ENCODE data around the gene CALHM3. TPM values are rescaled to one million over a fixed set of nuclear protein-coding genes. Genes with fewer than 3 reads are reported as not detected.

The CALHM3 gene
- total RNA-seq, 3 donors from 2014 or later: not detected

DNA sequence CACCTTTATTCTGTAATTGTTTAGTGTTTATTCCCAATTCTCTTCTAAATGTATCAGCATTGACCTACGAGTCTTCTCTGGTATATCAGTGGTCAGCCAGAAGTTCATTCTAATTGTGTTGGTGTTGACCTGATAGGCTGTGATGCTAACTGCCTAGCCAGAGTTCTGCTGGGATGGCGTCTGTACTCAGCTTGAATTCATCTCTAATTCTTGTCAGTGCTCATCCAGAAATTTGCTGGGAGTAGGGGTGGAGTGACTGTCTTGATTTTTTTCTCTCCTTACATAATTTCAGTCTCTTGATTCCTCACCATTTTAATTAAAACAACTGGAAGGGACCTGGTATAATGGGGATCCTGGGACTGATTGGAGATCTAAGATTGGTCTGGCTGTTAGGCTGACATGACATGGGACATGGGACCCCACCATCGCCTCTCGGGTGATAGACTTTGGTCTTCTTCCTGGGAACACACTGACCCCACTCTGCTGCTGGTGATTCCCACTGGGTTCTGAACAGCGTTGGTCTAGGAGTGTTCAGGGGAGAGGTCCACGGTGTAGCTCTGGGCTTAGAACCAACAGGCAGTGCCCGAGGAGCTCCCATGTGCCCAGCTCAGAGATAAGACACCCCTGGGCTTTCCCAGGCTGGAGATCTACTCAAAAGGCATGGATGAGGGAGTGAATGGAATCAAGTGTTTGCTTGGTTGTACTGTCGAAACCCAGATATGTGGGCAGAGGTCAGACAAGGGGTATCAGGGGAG, 18.3 kb upstream of the CALHM3 start:
- ATAC-seq (no peak), DNase-seq (no peak)
- H3K4me3 ChIP-seq: no peak overlapping the region
- H3K36me3 ChIP-seq (ENCODE audit: low read depth): no peaks in the 10 kb centered on the region
- TF ChIP-seq CTCF (IDR thresholded peaks at IDR 0.05): no peak
- peaks cover 12% of the 10 kb centered on the region for H3K4me1 ChIP-seq (ENCODE audit: low read depth)
- H3K9me3 ChIP-seq: no peaks in the 10 kb centered on the region
- intact Hi-C loops (cut with DNase I, micrococcal nuclease): no loop called here

DNA sequence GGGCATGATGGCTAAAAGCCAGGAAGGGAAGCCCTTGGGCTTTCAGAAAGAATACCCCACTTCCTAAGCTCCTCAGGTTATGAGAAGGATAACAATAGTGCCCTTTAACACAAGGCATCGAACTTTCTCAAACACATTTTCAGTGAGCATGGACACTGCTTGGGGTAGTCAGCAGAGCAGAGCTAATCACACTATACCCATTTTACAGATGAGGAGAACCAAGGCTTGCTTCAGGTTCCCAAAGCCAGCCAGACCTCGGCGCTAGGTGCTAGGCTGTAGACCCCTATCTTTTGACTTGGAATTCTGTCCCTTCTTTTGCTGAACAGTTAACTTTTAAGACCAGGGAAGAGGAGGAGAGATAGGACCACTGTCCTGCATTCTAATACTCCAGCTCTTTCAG, 16.3 kb upstream of the CALHM3 start:
- intact Hi-C loops (cut with DNase I, micrococcal nuclease): no loop called here
- ATAC-seq (no peak), DNase-seq (no peak)
- TF ChIP-seq CTCF (IDR thresholded peaks at IDR 0.05): no peak
- H3K4me1 ChIP-seq (ENCODE audit: low read depth): peaks cover 12% of the 10 kb centered on the region
- H3K4me3 ChIP-seq: no peak overlapping the region
- H3K36me3 ChIP-seq (ENCODE audit: low read depth): no peaks in the 10 kb centered on the region
- no peaks in the 10 kb centered on the region for H3K9me3 ChIP-seq

DNA sequence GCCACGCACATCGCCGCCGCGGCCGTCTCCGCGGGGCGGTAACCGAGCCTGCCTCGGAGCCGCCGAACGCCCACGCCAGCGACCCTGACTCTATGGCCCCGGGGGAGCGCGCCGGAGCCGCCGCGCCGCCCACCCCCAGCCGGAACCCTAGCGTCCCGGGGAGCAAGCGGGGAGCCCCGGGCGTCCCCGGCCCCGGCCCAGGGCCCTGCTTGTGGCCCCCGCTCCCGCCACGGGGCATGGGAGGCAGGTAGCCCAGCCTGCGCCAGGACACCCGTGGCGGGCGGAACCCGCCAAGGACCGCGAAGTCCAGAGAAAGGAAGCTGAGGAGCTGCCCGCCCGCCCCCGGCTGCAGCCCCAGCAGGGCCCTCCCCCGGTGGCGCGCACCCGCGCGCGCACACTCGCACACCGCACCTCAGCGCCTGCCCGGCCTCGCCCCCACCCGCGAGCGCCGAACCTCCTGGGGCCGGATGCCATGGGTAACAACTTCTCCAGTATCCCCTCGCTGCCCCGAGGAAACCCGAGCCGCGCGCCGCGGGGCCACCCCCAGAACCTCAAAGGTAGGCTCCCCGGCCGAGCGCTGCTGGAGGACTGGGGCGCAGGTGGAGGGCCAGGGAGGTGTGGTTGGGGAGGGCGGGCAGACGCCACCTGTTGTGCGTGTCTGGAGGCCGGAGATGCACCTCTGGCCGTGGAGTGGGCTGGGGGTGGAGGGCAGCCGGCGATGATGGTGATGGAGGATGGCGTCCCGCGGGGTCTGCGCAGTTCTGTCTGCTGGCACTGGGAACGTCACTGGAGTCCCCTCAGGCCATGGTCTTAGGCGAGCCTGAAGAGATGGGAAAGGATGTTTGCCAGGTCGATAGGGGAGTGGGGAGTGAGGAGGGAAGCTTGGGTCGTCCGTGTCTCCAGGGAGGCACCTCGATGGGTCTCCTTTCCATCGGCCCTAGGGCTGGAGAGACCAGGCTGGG, 15.2 kb upstream of the CALHM3 start:
- DNase-seq (no peak), ATAC-seq (peak; percentile 48)
- Histone ChIP-seq H3K4me1 (ENCODE audit: low read depth) (peaks cover 12% of the 10 kb centered on the region), H3K4me3 (no peak overlapping the region), H3K9me3 (no peaks in the 10 kb centered on the region), H3K36me3 (ENCODE audit: low read depth) (no peaks in the 10 kb centered on the region)
- intact Hi-C loops (cut with DNase I, micrococcal nuclease): no loop called here
- TF ChIP-seq CTCF (IDR thresholded peaks at IDR 0.05): no peak

DNA sequence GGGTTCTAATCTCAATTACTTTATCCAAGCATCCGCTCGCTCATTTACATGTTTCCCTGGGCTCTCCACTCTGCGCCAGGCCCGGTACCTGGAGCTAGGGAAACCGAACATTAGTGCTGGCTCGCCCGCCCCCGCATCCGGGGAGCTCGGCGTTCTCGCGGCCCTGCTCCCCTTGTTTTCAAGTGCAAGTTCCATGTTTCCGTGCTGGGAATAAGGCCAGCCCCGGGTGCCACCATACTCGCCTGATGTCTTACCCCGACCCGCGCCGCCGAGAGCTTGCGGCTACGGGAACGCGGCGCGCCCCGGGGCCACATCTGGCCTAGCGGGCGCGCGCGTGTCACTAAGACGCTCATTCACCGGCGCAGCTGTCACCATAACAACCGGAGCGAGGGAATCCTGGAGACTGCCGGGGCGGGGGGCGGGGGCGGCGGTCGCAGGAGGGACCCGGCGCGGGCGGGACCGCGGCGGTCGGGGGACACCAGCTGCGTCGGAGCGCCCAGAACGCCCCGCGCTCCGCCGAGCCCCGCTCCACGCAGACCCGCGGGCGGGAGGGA, 14.4 kb upstream of the CALHM3 start, which contains the start of gene NEURL1:
NEURL1 (plus strand) TSS at position 344 of the 554 bp plus-strand sequence. CDS start 683 bp downstream, outside the sequence.
- H3K4me1 ChIP-seq (ENCODE audit: low read depth): peaks cover 12% of the 10 kb centered on the region
- peak; percentile 31 for ATAC-seq
- peak in 2 of 3 donors; percentile 33 for DNase-seq
- no peaks in the 10 kb centered on the region for H3K9me3 ChIP-seq
- intact Hi-C loops (cut with DNase I, micrococcal nuclease): no loop called here
- no peaks in the 10 kb centered on the region for H3K36me3 ChIP-seq (ENCODE audit: low read depth)
- no peak for TF ChIP-seq CTCF (IDR thresholded peaks at IDR 0.05)
- H3K4me3 ChIP-seq: no peak within 1 kb of the TSS

DNA sequence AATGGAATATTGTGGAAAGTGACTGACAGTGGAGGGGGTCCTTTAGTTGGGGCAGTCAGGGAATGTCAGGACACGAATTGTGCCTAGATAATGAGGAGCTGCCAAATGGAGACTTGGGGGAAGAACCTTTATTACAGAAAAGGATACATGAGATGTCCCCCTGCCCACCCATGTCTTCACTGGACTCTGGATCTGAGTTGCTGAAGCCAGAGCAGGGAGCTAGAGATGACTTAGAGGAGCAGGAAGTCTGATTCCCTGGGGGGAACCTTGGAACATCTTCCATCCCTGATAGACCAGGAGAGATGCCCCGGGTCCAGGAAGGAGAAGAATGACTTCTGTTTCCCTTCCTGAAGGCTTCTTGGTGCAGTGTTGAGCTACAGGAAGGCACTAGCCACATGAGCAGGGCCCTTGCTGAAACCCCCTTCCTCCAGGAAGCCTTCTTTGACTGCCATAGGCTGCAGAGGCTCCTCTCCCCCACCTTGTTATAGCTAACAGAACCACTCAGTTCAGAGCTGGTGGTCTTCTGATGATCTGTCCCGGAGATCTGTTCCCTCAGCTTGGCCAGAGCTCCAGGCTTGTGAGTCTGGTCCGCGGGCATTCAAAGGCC, 13.7 kb upstream of the CALHM3 start:
- TF ChIP-seq CTCF (IDR thresholded peaks at IDR 0.05): no peak
- intact Hi-C loops (cut with DNase I, micrococcal nuclease): no loop called here

More for the DNA sequence above, 13.7 kb upstream of the CALHM3 start:
- ATAC-seq (no peak), DNase-seq (peak in 1 of 3 donors; percentile 1)
- no peaks in the 10 kb centered on the region for H3K36me3 ChIP-seq (ENCODE audit: low read depth)
- no peak overlapping the region for H3K4me3 ChIP-seq
- peaks cover 12% of the 10 kb centered on the region for H3K4me1 ChIP-seq (ENCODE audit: low read depth)
- no peaks in the 10 kb centered on the region for H3K9me3 ChIP-seq
